HG03378 (cell line): ENCODE measurements around the gene MCEE.
"Not testable (repeated sequence)": the region's sequence is repeated elsewhere in the genome, so short reads cannot be mapped to it uniquely, and the experiment has no call there.

Experiments used
- ATAC-seq: cut with Tn5 transposase; IDR thresholded peaks from one replicate; pipeline ENCODE4 v1.9.1; 2021; ENCODE audit warnings: mild to moderate bottlenecking, moderate library complexity; ENCODE audit not compliant: unreplicated experiment

Gene MCEE

DNA sequence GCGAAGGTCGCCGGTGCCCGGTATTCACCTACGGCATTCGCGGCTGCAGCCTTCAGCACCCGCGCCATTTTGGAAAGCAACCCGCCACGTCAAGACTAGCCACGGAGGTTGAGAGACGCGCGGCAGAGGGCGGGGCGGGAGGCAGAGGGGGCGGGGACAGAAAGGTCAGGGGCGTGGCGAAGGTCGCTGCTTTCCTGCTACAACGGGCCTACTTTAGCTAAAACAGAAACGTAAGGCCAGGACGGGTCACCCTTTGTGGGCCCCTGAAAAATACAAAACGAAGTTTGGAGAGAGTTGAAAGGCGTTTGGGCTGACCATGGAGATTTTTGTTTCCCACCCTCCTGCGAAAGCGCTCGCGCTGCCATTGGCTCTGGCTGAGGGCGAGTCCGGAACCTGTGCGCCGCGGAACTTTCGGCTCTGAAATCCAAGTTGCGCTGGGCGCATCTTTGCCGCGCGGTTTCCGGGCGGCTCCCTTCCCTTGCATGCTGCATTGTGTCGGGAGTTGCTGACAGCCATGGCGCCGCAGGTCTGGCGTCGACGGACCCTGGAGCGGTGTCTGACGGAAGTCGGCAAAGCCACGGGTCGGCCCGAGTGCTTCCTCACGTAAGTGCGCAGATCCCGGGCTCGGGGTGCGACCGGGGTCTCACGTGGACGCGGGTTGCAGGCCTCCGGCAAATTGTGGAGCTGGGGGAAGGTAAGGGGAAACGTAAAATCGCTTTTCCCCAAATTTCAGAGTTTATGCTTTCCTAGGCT is at the start of gene MCEE, which contains the start of gene MPHOSPH10:
Gene MCEE, minus strand, starts transcription at position 78 of the 753 bp plus-strand sequence. Its CDS starts 10 bp downstream, at position 68.
Gene MPHOSPH10, plus strand, starts transcription at position 483 of the 753 bp plus-strand sequence. Its CDS starts 32 bp downstream, at position 515.
- ATAC-seq, result peak; percentile 89

DNA sequence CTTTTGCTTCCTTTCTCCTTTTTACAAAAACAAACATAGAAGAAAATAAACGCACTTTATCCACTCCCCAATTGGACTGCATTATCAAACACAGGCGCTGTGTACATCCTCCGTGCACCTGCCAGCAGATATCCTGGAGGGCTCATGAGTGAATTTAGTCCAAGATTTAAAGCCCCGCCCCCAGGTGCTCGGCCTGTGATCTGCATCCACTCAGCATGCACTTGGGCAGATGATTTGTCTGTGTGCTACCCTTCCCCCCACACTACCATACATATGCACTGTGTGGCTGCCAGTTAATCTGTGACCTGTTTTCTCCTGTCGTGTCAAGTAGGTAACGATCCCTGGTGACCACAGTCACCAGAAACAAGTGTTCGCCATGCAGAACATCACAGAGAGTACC is 48.8 kb upstream of the MCEE start:
- not testable (repeated sequence) for ATAC-seq

DNA sequence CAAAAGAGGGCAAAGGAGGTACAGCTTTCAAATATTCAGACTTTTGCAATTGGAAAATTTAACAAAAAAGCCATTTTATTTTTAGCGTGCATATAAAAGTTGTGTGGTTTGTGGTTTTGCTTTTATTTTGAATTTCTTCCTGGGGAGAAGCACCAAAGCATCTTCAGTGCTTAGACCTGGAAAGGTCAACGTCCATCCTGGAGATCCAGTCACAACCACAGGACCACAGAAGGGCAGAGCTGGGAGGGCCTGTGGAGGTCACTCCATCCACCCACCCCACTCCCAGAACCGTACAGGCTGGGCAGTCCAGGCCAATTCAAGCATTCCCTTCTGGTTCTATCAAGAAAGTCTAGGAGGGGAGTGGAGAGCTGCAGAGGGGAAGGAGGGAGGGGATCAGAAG is 44.2 kb upstream of the MCEE start:
- no peak for ATAC-seq

DNA sequence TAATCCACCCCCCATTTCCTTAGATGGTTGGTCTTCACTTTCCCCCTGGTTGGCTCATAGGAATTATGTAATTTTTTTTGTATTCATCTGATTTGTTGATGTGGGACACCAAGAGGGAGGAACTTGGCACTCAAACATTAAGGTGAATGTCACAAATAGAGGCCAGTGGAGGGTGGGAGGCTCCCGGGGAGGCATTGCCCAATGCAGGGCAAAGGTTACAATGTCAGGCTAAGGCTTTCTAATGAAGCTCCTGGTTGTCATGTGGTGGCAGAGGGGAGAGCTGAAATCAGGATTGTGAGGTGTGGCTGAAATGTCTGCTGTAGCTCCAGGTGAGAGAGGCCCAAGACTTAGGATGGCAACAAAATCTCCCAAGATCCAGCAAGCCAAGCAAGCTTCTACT is 43.1 kb upstream of the MCEE start:
- no peak for ATAC-seq

GRCh38 chr2:71166812-71167211 is 36.8 kb upstream of the MCEE start:
- ATAC-seq, result no peak

DNA sequence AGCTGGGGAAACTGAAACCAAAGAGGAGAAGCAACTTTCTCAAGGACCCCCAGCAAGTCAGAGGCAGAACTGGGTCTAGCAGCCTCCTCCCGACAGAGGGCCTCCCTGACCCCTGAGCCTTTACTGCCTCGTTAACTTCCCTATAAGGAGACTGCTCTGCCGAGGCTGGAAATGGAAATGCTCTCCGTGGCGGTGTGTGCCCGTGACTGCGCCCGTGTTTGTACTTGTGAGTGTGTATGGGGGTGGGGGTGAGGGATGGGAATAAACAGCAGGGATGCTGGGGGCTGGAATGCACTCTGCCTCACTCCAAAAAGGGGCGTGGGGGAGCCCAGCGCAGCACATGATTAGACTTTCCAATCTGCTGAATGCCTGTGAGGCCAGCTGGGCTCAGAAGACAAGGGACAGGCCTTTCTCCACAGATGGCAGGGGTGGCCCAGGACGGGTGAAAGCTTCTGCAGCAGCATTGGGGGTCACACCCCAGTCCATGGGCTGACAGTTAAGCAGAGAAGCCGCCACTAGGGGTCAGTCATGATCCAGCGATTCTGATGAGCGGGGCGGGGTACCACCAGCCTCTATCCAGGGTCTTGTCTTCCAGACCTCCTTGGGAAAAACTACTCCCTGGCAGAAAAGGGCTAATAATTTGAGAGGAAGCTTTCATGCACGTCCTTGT is 27.2 kb upstream of the MCEE start:
- ATAC-seq, result no peak

GRCh38 chr2:71156573-71156972 is 26.5 kb upstream of the MCEE start:
- no peak for ATAC-seq

DNA sequence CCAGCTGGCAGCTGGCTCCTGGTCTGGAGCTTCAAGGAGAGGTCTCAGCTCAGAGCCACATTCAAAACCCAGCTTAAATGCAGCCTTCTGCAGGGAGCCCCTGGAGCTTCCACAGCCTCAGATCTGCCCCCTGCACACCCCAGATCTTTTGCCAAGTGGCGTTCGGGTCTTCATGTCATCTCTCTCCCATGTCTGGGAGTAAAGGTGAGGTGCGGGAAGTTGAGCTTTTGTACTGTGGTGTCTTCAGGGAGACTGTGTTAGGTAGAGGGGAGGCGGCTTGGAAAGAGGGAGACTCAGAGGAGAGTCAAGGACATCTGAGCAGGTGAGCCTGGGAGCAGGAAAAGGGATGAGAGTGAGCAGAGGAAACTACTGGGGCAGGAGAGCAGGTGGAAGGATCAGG is 25.8 kb upstream of the MCEE start:
- no peak for ATAC-seq

DNA sequence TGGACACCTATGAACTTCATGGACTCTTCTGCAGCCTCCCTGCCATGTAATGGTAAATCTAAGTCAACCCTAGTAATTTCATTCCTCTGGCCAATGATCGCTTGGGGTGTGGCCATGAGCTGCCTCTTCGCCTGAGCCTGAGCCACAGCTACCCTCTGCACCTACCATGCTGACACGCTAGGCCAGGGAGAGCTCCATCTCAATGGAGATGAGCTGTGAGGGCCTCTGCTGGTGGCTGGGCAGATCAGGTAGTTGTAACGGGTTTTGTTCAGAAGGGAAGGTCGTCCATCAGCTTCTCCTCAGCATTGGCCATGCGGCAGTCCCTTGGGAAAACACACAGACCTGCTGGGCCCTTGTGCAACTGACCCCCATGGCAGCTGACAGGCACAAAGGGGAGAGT is 24.8 kb upstream of the MCEE start:
- peak; percentile 74 for ATAC-seq

GRCh38 chr2:71154279-71154678 is 24.2 kb upstream of the MCEE start:
- ATAC-seq, result no peak

DNA sequence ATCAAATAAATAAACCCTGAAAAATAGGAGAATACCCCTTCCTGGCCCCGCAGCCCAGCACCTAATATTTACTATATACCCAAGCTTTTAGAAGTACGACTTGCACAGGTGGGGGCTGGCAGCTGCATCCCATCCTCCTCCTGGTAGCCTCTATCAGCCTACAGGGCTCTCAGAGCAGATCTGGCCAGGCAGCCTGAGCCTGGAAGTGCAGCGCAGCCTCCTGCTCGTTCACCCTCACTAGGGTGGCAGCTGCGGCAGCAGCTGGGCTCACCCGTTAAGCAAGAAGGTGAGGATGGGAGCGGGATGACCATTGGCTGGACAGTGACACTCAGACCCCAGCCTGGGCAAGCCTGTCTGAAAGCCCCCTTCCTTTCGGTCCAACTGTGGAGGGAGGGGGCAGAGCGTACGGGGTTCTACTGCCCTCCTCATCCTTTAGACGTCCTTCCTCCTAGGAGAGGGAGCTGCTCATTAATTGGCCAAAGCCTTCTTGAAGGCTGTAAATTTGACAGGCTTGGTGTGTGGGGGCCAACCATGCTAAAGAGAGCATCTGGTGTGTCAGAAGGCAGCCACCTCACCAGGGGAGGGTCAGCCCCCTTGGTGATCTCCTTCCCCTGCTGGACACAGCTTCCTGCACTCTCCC is 23.7 kb upstream of the MCEE start:
- ATAC-seq, result no peak

DNA sequence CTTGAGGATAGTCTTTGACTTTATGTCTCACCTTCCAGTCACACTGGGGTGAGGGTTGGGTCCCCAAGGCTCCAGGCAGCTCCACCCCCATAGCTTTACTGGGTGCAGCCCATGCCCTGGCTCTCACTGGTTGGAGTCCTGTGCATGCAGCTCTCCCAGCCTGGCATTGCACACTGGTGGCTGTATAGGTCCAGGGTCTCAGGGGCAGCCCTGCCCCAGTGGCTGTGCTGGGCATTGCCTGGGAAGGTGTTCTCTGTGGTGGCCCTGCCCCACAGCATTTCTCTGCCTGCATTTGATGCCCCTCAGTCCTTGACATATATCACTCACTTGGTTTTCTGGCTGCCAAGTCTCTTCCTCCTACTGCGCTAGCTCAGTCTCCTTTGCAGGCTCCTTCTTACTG is 21.6 kb upstream of the MCEE start:
- no peak for ATAC-seq

- no peak for ATAC-seq
Observed at GRCh38 chr2:71150082-71150816, 20.2 kb upstream of the MCEE start.

DNA sequence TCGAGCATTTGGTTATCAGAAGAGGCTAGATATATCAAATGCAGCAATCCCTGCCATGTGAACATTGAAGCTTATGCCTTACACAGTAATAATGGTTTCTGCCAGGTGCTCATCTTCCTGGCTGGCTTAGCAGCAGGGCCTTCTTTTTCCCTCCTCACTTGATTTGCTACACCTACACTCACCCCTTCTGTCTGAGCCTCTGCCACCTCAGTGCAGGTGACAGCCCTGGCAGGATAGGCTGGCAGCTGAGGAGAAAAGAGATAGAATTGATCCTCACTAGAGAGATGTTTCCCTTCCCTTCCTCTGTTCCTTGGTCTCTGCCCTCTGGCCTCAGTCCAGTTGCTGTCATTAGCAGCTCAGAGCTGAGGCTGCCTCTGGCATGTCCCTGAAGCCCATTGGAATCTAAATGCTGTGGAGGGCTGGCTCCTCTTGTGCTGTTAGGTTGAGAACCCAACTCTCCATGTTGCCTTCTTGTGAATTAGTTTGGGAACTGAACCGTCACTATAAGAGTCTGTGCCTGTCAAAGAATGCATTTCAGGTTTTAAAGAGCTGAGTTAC is 18.6 kb upstream of the MCEE start:
- ATAC-seq, result no peak

GRCh38 chr2:71143782-71144181 is 13.8 kb upstream of the MCEE start:
- ATAC-seq, result no peak

DNA sequence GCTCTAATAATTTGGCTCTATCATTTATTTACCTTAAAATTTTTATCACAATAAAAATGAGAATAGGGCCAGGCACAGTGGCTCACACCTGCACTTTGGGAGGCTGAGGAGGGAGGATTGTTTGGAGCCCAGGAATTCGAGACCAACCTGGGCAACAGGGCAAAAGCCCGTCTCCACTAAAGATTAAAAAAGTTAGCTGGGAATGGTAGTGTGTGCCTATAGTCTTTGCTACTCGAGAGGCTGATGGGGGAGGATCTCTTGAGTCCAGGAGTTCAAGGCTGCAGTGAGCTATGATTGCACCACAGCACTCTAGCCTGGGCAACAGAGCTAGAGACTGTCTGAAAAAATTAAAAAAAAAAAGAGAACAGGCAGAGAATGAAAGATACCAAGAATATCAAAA is 6.1 kb upstream of the MCEE start:
- ATAC-seq, result no peak

DNA sequence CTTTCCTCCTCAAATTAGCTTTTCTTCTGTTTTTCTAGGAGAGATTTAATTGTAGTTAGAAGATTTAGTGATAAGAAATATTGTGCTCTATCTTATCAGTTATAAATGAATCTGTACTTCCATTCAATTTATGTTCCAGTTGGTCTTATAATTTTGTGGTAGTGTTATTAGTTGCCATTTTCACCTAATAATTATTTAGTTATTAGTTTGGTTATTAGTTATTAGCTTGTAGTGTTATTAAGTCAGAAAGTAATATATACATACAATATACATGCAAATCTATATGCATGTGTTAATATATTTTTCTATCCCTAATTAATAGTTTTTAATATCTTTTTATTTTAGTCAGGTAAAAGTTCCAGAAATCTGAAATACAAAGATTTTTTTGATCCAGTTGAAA is 3.6 kb upstream of the MCEE start:
- ATAC-seq, result no peak

DNA sequence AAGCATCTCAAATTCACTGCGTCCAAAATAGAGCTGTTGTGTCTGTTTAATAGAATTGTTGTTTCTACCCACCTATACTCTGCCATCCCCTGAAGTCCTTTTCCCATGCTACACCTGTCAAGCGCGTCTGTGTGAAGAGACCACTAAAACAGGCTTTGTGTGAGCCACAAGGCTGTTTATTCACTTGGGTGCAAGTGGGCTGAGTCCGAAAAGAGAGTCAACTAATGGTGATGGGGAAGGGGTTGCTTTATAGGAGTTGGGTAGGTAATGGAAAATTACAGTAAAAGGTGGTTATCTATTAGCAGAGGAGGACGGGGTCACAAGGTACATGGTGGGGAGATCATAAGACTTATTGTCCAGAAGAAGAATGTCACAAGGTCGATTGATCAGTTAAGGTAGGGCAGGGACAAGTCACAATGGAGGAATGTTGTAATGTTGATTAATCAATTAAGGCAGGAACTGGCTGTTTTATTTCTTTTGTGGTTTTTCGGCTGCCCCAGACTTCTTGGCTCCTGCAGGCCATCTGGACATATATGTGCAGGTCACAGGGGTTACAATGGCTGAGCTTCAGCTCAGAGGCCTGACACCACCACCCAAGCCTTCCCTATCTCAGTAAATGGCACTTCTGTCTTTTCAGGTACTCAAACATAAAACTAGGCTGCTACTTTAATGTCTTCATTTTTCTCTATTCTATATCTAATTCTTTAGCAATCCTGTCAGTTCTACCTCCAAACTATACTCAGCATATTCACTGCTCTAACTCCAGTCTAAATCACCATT is 1.5 kb upstream of the MCEE start:
- ATAC-seq, result not testable (repeated sequence)

DNA sequence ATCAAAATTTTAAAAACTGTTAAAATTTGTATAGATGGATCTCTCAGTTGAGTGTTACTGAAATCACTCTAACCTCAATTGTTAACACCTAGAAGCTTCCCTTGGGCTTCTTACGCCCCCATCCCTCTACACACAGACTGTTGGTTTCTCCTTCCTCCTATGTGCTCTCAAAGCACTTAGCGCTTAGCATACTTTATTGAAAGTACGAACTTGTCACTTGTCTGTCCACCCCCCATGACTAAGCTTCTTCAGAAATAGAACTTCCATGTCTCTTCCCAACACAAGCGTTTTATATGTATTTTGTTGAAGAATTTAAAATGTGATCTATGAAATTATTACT is 846 bp upstream of the MCEE start:
- ATAC-seq, result no peak

- ATAC-seq, result peak; percentile 42
Observed at GRCh38 chr2:71129902-71130151, 202 bp downstream of the MCEE start.
